ENCODE data around the gene NNMT.

NNMT gene

DNA sequence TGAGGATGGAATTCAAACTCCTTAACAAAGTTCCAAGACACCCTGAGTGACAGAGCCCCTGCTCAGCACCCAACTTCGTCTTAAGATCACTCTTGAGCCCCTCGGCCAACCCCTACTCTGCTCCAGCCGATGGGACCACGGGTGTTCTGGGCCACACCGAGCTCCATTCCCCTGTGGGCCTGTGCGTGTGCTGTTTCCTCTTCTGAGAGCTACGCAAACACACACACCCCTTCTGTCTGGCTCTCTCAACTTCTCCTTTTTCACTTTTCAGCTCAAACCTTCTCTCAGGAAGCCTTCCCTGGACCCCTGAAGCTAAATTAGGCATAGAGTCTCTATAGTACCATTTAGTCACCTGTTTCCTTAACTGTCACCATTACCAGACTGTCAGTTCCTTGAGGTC, 37.5 kb upstream of the NNMT start:
- DNase-seq (ENCODE audit: low read depth) = no peak
- no peak overlapping the region for H3K4me3 ChIP-seq (ENCODE audit: low read depth, low read length)
- TF ChIP-seq, protein P1, sequence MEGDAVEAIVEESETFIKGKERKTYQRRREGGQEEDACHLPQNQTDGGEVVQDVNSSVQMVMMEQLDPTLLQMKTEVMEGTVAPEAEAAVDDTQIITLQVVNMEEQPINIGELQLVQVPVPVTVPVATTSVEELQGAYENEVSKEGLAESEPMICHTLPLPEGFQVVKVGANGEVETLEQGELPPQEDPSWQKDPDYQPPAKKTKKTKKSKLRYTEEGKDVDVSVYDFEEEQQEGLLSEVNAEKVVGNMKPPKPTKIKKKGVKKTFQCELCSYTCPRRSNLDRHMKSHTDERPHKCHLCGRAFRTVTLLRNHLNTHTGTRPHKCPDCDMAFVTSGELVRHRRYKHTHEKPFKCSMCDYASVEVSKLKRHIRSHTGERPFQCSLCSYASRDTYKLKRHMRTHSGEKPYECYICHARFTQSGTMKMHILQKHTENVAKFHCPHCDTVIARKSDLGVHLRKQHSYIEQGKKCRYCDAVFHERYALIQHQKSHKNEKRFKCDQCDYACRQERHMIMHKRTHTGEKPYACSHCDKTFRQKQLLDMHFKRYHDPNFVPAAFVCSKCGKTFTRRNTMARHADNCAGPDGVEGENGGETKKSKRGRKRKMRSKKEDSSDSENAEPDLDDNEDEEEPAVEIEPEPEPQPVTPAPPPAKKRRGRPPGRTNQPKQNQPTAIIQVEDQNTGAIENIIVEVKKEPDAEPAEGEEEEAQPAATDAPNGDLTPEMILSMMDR (IDR thresholded peaks at IDR 0.05; ENCODE audit: control insufficient read depth, extremely low read depth, insufficient read depth) = no peak

DNA sequence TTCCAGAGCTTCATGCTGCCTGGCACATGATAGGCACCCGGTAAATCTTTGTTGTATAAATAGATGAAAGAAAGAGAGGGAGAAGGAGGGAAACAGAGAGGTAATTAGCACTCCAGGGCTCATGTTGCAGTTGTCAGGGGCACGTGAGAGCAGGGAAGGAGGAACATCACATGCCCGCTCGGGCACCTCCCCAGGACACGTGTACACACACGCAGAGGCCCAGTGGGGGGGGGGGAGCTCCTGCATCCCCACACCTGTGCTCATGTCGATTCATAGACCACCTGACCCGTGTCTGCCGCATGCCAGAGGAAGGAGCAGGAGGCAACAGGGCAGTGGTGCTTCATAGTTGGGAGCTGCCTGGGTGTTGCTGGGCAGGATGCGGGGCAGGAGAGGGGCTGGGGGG, 37.1 kb upstream of the NNMT start:
- DNase-seq (ENCODE audit: low read depth) = no peak
- no peak overlapping the region for H3K4me3 ChIP-seq (ENCODE audit: low read depth, low read length)
- TF ChIP-seq, protein P1 (IDR thresholded peaks at IDR 0.05; ENCODE audit: control insufficient read depth, extremely low read depth, insufficient read depth) = no peak

DNA sequence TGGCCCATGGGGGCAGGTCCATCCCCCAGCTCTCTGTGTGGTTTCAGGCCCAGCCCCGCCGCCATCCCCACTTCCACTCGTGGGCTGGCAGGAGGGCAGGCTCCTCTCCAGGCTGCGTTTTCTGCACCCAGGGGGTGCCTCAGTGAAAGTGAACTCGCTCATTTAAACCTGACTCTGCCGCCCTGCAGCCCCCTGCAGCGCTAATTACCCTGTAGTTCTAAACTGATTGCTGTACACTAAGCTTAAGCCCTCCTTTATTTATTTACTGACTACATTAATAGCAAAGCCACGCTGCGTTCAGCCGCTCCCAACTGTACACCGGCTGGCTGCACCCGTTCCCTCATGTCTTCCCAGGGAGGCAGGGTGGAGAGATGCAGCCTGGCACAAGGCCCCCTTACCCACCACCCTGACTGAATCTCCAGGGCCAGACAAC, 36.6 kb upstream of the NNMT start:
- TF ChIP-seq, protein P1 (IDR thresholded peaks at IDR 0.05; ENCODE audit: control insufficient read depth, extremely low read depth, insufficient read depth) = no peak
- DNase-seq (ENCODE audit: low read depth) = no peak
- no peak overlapping the region for H3K4me3 ChIP-seq (ENCODE audit: low read depth, low read length)

DNA sequence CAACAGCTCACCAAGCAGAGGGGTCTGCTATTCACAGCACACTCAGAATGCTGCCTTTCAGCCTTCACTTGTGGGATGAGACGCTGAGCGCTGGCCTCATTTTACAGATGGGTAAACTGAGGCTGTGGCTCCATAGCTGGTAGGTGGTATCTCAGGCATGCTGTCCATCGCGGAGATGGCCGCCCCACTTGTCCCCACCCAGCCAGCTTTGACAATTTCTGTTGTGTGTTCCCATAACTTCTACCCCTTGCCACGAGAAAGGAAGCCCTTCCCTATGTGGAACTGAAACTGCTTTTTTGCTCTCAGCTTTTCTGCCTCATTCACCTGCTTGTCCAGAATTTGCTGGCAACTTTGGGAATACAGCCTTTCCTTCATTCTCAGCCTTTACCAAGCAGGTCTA, 36.1 kb upstream of the NNMT start:
- TF ChIP-seq, protein P1 (IDR thresholded peaks at IDR 0.05; ENCODE audit: control insufficient read depth, extremely low read depth, insufficient read depth) = no peak
- DNase-seq (ENCODE audit: low read depth) = no peak
- H3K4me3 ChIP-seq (ENCODE audit: low read depth, low read length) = no peak overlapping the region

DNA sequence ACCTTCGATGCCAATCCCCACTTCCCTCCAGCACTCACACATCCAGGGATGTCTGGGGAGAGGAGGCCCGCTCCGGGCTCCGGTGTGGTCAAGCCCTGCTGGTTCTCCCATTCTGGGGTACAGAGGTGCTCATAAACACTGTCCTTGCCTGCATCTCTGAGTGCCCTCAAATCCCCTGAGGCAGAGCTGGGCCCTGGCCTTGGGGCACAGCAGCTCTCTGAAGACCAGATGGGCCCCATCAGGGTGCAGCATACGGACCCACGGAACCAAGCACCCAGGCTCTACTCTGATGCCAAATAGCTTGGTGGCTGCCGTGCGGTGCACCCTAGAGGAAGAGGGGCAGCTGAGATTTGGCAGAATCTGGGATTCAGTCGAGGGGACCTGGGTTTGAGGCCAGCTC, 35.7 kb upstream of the NNMT start:
- H3K4me3 ChIP-seq (ENCODE audit: low read depth, low read length) = no peak overlapping the region
- no peak for DNase-seq (ENCODE audit: low read depth)
- TF ChIP-seq, protein P1 (IDR thresholded peaks at IDR 0.05; ENCODE audit: control insufficient read depth, extremely low read depth, insufficient read depth) = no peak

DNA sequence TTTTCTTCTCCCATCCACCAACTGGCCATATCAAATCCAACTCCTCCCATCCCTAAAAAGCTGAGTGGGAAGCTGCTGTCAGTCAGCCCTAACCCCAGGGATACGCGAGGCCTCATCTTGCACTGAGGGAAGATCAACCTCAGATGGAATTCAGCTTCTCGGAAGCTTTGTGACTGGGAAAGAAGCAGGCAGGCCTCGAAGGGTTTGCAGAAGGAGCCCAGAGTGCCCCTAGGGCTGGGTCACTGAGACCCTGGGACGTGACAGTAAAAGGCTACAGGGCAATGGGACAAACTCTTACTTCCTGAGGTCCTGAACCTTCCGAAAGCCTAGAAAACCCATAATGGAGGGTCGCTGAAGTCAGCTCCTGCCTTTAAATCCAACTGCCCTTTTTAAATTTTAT, 34.4 kb upstream of the NNMT start:
- H3K4me3 ChIP-seq (ENCODE audit: low read depth, low read length) = no peak overlapping the region
- no peak for DNase-seq (ENCODE audit: low read depth)
- TF ChIP-seq, protein P1 (IDR thresholded peaks at IDR 0.05; ENCODE audit: control insufficient read depth, extremely low read depth, insufficient read depth) = no peak

DNA sequence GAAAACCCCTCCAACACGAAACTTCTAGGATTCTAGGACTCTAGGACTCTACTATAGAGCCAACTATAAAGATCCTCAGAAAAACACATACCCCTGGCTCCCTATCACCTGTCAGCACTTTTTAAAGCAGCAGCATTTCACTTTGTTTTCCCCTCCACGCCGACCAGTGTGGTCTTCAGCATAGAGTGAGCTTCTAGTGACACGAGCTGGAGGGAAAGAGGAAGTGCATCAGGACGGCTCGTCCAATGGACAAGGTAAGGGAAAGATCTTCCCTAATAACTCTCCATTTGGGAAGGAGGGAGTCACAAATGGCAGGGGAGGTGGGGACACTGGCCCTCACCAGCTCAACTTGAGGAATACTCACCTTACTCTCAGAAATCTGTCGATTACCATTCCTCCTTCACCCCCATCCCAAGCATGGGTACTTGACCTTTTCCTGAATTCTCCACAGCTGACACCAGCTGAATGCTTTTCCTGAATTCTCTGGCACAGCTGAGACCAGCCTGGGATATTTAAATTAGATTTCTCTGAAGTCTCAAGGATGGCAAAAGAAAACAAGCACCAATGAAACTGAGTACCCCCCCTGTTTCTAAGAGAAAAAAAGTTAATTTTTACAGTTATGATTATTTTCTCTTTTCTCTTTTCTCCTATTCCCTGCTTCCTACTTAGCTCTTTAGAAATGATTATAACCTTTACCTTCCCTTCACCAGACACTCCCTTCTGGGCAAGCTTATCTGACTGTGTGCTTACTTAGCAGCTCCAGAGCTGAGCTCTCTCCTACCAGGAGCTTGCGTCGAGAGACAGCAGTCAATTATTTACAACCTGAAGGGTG, 33.3 kb upstream of the NNMT start:
- no peak for DNase-seq (ENCODE audit: low read depth)
- TF ChIP-seq, protein P1 (IDR thresholded peaks at IDR 0.05; ENCODE audit: control insufficient read depth, extremely low read depth, insufficient read depth) = peak; percentile 48; the same call in 1 of the 2 replicates
- no peak overlapping the region for H3K4me3 ChIP-seq (ENCODE audit: low read depth, low read length)

Data from LNCaP clone FGC (cell line).